ENCODE results near the gene POMT1.
"Not testable (repeated sequence)": the region's sequence is repeated elsewhere in the genome, so short reads cannot be mapped to it uniquely, and the experiment has no call there.

The POMT1 gene, protein sequence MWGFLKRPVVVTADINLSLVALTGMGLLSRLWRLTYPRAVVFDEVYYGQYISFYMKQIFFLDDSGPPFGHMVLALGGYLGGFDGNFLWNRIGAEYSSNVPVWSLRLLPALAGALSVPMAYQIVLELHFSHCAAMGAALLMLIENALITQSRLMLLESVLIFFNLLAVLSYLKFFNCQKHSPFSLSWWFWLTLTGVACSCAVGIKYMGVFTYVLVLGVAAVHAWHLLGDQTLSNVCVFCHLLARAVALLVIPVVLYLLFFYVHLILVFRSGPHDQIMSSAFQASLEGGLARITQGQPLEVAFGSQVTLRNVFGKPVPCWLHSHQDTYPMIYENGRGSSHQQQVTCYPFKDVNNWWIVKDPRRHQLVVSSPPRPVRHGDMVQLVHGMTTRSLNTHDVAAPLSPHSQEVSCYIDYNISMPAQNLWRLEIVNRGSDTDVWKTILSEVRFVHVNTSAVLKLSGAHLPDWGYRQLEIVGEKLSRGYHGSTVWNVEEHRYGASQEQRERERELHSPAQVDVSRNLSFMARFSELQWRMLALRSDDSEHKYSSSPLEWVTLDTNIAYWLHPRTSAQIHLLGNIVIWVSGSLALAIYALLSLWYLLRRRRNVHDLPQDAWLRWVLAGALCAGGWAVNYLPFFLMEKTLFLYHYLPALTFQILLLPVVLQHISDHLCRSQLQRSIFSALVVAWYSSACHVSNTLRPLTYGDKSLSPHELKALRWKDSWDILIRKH

GRCh38 chr9:131502781-131503625 lies at the start of gene POMT1:
Gene POMT1 (plus strand): TSS chr9:131502918. CDS start chr9:131504219, 1,301 bp downstream.
- DNase-seq = peak; percentile 92

- DNase-seq = no peak
These were observed 48.7 kb upstream of the POMT1 start for GRCh38 chr9:131454028-131454427.

DNA sequence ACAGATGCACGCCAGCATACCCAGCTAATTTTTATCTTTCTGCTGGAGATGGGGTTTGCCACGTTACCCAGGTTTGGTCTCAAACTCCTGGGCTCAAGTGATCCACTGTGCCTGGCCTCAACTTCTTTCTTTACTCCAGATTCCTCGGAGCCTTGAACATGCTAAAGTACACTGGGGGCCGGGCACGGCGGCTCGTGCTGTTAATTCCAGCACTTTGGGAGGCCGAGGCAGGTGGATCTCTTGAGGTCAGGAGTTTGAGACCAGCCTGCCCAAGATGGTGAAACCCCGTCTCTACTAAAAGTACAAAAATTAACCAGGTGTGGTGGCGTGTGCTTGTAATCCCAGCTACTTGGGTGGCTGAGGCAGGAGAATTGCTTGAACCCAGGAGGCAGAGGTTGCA lies 47.1 kb upstream of the POMT1 start:
- DNase-seq = not testable (repeated sequence)

GRCh38 chr9:131457746-131458145 lies 45.0 kb upstream of the POMT1 start:
- no peak for DNase-seq

- no peak for DNase-seq
These were observed 43.7 kb upstream of the POMT1 start for GRCh38 chr9:131459056-131459455.

GRCh38 chr9:131461166-131461565 lies 41.6 kb upstream of the POMT1 start:
- no peak for DNase-seq

- no peak for DNase-seq
These were observed 38.2 kb upstream of the POMT1 start for GRCh38 chr9:131464354-131465000.

DNA sequence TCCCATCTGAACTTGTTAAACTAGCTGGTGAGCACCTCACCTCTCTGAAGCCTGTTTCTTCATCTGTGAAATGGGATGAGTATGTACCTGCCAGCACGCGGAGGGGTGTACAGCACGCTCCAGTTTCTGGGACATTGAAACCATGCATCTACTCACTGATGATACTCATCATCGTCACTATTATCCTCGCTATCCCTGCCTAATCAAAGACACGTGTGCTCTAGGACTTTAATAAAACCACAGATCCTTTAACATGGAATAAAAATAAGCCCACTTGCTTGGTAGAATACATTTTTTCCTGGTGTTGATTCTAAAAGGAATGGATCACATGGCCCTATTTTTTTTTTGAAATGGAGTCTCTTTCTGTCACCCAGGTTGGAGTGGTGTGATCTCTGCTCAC lies 37.3 kb upstream of the POMT1 start:
- no peak for DNase-seq

DNA sequence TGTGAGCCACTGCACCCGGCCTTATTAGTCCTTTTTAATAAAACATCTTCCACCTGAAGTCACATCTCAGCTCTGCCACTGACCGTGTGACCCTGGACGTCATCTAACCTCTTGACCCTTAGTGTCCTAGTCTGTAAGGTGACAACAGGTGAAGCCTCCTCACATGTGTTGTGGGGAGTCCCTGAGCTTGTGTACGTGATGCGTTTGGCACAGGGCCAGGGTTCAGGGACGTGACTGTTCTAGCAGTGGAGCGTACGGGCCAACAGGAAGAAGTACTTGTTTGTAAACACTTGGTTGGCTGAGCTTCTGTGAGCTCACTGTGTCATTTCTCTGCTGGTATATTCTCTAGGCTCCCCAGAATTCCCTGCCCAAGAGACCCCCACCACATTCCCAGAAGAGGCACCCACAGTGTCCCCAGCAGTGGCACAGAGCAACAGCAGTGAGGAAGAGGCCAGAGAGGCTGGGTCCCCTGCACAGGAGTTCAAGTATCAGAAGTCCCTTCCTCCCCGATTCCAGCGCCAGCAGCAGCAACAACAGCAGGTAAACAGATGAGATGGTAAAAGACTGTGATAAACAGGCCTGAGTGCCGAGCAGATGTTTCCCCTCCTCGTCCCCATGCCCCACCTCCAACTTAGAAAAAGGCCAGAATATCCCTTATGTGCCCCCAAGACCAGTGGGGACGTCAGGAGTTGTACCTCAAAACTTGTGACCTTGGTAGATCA lies 35.3 kb upstream of the POMT1 start:
- DNase-seq = no peak

DNA sequence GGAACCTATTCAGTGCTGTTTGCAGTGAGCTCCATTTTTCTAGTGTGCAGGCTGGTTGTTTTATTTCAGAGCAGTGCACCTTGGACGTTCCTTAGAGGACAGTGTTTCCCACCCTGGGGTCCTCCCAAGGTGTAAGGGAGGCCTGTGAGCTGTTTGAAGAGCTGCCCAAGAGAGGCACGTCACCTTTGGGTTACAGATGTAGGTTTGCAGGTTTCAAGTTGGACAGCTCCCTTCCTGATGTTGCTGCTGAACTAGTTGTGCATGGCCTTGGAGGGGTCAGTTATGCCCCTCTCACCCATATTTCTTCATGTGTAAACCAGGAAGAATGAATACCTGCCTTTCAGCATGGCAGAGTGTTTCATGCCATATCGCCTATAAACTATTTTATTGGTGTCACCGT lies 34.7 kb upstream of the POMT1 start:
- DNase-seq = no peak

DNA sequence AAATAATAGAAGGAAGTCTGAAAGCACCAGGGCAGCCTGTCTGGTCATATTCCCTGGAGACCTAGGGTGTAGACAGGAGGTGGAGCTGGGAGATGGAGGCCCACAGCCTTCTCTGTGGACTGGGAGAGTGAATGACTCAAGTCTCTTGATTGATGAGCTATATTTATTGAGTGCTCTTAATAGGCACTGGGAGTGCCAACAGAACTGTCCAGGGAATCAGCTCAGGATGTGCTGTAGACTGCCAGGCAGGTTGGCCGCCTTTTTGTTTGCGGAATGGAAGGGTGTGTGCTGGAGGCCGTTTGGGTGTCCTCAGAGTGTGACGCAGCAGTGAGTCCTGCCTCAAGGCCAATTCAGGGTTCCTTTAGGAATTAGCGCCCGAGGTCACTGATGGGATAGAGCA lies 33.4 kb upstream of the POMT1 start:
- no peak for DNase-seq

DNA sequence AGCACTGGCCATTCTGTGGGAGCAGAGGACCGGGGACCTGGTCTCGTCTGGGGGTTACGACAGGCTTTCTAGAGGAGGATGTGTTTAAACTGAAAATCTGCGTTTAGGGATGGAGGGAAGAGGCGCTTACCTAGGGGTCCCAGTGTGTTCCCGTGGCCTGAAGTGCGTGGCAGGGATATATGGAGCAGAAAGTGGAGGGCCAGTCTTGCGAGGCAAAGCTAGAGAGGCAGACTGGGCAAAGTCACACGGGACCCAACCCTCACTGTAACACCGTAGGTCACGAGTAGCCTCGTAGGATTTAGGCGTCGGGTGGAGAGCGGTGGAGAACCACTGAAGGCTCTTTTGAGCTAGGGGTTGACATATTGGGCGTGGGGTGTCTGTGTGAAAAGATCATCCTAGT lies 32.8 kb upstream of the POMT1 start:
- no peak for DNase-seq

GRCh38 chr9:131470581-131470991 lies 32.1 kb upstream of the POMT1 start:
- no peak for DNase-seq

DNA sequence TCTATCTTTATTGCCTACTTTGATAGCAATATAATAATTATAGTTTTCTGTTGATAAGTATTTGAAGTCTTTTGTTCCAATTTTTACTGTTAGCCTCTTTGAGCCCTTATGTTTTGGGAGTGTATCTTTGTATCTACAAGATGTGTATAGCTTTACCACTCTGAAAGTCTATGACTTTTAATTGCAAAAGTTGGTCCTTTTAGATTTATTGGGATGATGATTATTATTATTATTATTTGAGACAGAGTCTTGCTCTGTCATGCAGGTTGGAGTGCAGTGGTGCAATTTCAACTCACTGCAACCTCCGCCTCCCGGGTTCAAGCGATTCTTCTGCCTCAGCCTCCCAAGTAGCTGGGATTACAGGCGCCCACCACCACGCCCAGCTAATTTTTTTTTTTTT lies 30.6 kb upstream of the POMT1 start:
- DNase-seq = not testable (repeated sequence)

DNA sequence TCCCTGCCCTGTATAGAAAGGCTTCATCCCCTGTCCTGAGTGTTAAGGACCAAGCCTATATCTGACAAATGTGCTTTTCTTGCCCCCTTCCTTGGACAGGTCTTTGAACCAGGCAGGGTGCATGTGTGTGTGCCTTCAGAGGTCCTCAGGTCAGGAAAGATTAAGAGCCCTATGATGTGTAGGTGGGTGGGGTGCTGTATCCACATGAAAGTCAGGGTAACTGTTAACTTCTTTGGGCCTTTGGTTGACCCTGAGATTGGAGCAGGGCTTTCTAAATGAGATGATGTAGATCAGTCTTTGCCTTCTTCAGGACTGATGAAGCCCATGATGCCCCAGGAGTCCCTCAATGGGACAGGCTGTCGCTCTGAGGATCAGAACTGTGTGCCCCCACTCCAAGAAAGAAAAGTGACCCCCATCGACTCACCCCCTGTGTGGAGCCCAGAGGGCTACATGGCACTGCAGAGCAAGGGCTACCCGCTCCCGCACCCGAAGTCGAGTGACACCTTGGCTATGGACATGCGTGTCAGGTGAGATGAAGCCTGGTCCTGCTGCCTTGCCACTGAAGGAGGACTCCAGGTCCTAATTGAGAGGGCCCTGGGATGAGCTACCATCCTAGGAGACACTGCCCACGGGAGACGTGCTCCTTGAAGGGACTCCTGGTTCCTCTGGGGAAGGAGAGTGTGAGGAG lies 29.4 kb upstream of the POMT1 start:
- no peak for DNase-seq

DNA sequence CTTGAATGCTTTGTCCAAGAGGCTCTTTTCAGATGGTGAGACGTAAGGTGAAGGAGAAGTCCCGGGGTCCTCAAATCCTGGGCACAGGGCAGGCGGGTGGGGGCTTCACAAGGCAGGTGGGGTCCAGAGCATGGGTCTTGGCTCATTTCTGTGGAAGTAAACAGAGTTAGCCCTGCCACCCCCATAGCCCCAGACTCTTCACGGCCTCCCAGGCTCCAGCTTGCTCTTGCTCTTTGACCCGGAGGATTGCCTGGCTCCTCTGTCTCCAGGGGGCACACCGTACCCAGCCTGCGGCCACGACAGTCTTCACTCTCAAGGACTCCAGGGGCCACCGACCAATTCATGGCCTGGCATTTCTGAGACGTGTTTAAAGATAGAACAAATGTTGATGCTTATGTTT lies 28.8 kb upstream of the POMT1 start:
- DNase-seq = no peak

DNA sequence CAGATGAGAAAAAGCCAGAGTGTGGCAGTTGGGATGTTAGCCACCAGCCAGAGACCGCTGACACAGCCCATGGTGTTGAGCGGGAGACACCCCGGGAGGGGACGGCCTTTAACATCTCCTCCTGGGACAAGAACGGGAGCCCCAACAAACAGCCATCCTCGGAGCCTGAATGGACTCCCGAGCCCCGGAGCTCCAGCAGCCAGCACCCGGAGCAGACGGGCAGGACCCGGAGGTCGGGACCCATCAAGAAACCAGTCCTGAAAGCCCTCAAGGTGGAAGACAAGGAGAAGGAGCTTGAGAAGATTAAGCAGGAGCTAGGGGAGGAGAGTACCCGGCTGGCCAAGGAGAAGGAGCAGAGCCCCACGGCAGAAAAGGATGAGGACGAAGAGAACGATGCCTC lies 28.0 kb upstream of the POMT1 start:
- no peak for DNase-seq

GRCh38 chr9:131475111-131475955 lies 27.4 kb upstream of the POMT1 start:
- DNase-seq = no peak

DNA sequence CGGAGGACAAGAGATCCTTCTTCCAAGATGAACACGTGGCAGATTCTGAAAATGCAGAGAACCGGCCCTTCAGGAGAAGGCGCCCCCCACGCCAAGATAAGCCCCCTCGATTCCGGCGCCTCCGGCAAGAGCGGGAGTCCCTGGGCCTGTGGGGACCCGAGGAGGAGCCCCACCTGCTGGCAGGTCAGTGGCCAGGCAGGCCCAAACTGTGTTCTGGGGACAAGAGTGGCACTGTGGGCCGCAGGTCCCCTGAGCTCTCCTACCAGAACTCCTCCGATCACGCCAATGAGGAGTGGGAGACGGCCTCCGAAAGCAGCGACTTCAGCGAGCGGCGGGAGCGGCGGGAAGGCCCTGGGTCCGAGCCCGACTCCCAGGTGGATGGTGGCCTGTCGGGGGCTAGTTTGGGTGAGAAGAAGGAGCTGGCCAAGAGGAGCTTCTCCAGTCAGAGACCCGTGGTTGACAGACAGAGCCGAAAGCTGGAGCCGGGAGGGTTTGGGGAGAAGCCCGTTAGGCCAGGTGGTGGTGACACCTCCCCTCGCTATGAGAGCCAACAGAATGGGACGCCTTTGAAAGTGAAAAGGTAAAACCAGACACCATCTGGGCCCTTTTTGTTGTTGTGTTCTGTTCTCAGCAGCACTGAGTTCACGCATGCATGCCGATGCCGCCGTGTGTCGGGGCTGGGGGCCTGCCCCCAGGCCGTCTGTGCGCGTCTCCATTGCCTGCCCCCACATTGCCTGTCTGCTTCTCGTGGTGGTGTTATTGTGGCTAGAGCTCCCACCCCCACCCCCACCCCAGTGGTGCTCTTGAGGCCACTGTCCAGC lies 26.6 kb upstream of the POMT1 start:
- no peak for DNase-seq
